ENCODE data around the gene BCAS3. TPM values are rescaled to one million over a fixed set of nuclear protein-coding genes. Genes with fewer than 3 reads are reported as not detected.

BCAS3 gene
- total RNA-seq, 2 donors from 2014 or later = 12.0 to 15.6 TPM

GRCh38 chr17:61410141-61411010, 732.7 kb downstream of the BCAS3 start:
- Histone ChIP-seq H3K27me3 (peaks cover 0 to 4% of the 10 kb centered on the region in 2 donors), H3K4me1 (peaks cover 0 to 59% of the 10 kb centered on the region in 2 donors), H3K27ac (peak overlapping the region; percentile 69 to 88), H3K36me3 (no peaks in the 10 kb centered on the region), H3K4me3 (peak overlapping the region; percentile 48 to 60), H3K9me3 (no peaks in the 10 kb centered on the region)
- DNase-seq (ENCODE audit: low spot score) = no peak
- TF ChIP-seq CTCF (IDR thresholded peaks at IDR 0.05) = peak; percentile 48 to 78

GRCh38 chr17:61411011-61411260, 733.3 kb downstream of the BCAS3 start:
- Histone ChIP-seq H3K4me3 (peak overlapping the region; percentile 48 to 60), H3K9me3 (no peaks in the 10 kb centered on the region), H3K27me3 (peaks cover 0 to 4% of the 10 kb centered on the region in 2 donors), H3K4me1 (peaks cover 0 to 59% of the 10 kb centered on the region in 2 donors), H3K36me3 (no peaks in the 10 kb centered on the region), H3K27ac (peak overlapping the region; percentile 69 to 88)
- no peak for DNase-seq (ENCODE audit: low spot score)
- peak in 1 of 2 donors; percentile 26 for TF ChIP-seq CTCF (IDR thresholded peaks at IDR 0.05)

GRCh38 chr17:61411261-61412142, 733.9 kb downstream of the BCAS3 start:
- peak; percentile 60 for DNase-seq (ENCODE audit: low spot score)
- H3K9me3 ChIP-seq = no peaks in the 10 kb centered on the region
- no peaks in the 10 kb centered on the region for H3K36me3 ChIP-seq
- peaks cover 0 to 61% of the 10 kb centered on the region in 2 donors for H3K4me1 ChIP-seq
- peaks cover 0 to 4% of the 10 kb centered on the region in 2 donors for H3K27me3 ChIP-seq
- peak overlapping the region; percentile 69 to 88 for H3K27ac ChIP-seq
- H3K4me3 ChIP-seq = peak overlapping the region; percentile 48 to 60
- TF ChIP-seq CTCF (IDR thresholded peaks at IDR 0.05) = no peak

- Histone ChIP-seq H3K36me3 (no peaks in the 10 kb centered on the region), H3K9me3 (no peaks in the 10 kb centered on the region), H3K4me1 (peaks cover 0 to 68% of the 10 kb centered on the region in 2 donors), H3K4me3 (peak overlapping the region; percentile 48 to 60), H3K27ac (peak overlapping the region; percentile 69 to 88), H3K27me3 (peaks cover 0 to 4% of the 10 kb centered on the region in 2 donors)
- peak; percentile 99 for TF ChIP-seq CTCF (IDR thresholded peaks at IDR 0.05)
- DNase-seq (ENCODE audit: low spot score) = peak; percentile 84
Measured at GRCh38 chr17:61412143-61412859, 734.6 kb downstream of the BCAS3 start.

GRCh38 chr17:61412860-61413660, 735.4 kb downstream of the BCAS3 start:
- Histone ChIP-seq H3K36me3 (no peaks in the 10 kb centered on the region), H3K27ac (peak overlapping the region; percentile 69 to 88), H3K4me3 (peak overlapping the region; percentile 48 to 60), H3K27me3 (peaks cover 0 to 4% of the 10 kb centered on the region in 2 donors), H3K9me3 (no peaks in the 10 kb centered on the region), H3K4me1 (peaks cover 0 to 70% of the 10 kb centered on the region in 2 donors)
- DNase-seq (ENCODE audit: low spot score) = peak; percentile 56
- TF ChIP-seq CTCF (IDR thresholded peaks at IDR 0.05) = no peak
